Epithelial cell of esophagus (primary cell): Measurements from ENCODE around the gene GGA2.
"Not testable (repeated sequence)": the region's sequence is repeated elsewhere in the genome, so short reads cannot be mapped to it uniquely, and the experiment has no call there.

Experiments
- DNase-seq: peaks from one replicate; pipeline ENCODE4 v3.0.0; 2010; ENCODE audit warnings: low read depth
- H3K4me3 ChIP-seq: 2 replicates; pipeline ENCODE4 v1.5.1; 2011; ENCODE audit warnings: mild to moderate bottlenecking, low read length, control low read depth
- TF ChIP-seq, protein P1 (sequence below): IDR thresholded peaks from 2 replicates; pipeline ENCODE4 v1.5.1; 2011; ENCODE audit warnings: low read depth, mild to moderate bottlenecking, low read length, control low read depth, inconsistent platforms; ENCODE audit not compliant: insufficient read depth; ENCODE audit errors: missing control alignments

GGA2 gene

DNA sequence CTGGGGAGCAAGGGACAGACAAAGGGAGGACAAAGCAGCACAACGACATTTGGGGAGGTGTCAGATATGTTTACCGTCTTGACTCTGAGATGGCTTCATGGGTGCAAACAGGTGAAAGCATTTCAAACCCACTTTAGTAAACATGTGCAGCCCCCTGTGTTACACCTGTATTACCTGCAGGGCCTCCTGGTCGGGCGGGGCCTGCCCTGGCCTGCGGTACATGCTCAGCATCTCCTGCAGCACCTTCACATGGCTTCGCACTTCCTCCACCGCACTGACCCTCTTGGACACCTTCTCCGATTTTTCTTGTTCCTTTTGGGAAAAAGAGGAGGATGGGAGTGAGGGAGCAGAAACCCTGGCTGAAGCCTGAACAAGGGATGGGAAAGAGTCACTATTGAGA is 24.5 kb downstream of the GGA2 start:
- DNase-seq = no peak
- no peak overlapping the region for H3K4me3 ChIP-seq
- TF ChIP-seq, protein P1, sequence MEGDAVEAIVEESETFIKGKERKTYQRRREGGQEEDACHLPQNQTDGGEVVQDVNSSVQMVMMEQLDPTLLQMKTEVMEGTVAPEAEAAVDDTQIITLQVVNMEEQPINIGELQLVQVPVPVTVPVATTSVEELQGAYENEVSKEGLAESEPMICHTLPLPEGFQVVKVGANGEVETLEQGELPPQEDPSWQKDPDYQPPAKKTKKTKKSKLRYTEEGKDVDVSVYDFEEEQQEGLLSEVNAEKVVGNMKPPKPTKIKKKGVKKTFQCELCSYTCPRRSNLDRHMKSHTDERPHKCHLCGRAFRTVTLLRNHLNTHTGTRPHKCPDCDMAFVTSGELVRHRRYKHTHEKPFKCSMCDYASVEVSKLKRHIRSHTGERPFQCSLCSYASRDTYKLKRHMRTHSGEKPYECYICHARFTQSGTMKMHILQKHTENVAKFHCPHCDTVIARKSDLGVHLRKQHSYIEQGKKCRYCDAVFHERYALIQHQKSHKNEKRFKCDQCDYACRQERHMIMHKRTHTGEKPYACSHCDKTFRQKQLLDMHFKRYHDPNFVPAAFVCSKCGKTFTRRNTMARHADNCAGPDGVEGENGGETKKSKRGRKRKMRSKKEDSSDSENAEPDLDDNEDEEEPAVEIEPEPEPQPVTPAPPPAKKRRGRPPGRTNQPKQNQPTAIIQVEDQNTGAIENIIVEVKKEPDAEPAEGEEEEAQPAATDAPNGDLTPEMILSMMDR = no peak

DNA sequence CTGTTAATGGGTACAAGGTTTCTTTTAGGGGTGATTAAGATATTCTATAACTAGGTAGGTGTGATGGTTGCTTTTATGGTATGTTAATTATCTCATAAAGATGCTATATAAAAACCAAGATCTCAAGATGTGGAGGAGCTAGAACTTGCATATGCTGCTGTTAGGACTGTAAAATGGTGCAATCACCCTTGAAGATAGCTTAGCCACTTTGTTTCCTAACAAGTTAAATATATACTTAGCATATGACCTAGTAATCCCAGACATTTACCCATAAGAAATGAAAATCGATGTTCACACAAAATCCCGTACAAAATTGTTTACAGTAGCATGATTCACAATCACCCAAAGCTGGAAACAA is 25.1 kb downstream of the GGA2 start:
- H3K4me3 ChIP-seq = no peak overlapping the region
- TF ChIP-seq, protein P1 = no peak
- DNase-seq = no peak

DNA sequence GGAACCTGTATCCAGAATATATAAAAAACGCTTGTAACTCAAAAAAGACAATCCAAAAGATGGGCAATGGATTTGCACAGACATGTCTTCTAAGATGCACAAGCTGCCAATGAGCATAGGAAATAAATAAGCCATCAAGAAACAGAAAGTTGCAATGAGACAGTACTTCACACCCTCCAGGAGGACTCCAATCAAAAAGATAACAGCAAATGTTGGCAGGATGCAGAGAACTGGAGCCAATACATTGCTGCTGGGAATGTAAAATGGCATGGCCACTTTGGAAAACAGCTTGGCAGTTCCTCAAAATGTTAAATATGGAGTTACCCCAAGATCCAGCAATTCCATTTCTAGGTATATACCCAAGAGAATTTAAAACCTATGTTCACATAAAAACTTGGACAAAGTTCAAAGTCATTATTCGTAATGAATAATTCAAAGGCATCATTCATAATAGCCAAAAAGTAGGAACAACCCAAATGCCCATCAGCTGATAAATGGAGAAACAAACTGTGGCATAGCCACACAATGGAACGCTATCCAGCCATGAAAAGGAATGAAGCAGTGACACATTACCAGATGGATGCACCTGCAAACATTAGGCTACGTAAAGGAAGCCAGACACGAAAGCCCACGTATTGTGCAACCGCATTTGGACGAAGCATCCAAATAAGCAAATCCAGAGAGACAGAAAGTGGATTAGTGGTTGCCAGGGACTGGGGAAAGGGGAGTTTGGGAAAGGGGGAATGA is 25.6 kb downstream of the GGA2 start:
- TF ChIP-seq, protein P1 = no peak
- no peak for DNase-seq
- no peak overlapping the region for H3K4me3 ChIP-seq

DNA sequence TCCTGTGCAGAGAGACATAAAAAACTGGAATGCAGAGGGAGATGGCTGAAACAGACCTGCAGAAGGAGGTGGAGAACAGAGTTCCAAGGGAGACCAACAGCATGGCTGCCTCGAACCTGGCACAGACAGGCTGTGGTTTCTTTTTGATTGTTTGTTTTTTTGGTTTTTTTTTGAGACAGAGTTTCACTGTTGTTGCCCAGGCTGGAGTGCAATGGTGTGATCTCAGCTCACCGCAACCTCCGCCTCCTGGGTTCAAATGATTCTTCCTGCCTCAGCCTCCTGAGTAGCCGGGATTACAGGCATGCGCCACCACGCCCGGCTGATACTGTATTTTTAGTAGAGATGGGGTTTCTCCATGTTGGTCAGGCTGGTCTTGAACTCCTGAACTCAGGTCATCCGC is 26.8 kb downstream of the GGA2 start:
- not testable (repeated sequence) for H3K4me3 ChIP-seq, DNase-seq

DNA sequence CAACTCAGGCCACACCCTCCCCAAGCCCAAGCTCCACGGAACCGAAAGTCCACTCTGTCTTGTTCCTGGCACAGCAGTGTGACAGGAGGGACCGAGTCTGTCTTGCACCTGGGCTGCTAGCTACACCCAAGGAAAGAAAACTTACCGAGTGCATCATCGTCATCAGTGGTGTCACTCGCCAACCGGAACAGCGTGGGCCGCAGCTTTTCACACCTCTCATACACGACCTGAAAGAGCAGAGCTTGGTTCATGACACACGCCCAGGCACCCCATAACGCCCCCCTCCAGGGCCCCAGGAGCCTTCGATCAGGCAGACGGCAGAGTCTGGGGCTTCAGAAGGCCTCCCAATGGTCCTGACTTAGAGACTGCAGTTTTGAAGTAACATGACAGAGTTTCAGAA is 27.5 kb downstream of the GGA2 start:
- H3K4me3 ChIP-seq = no peak overlapping the region
- TF ChIP-seq, protein P1 = no peak
- no peak for DNase-seq

DNA sequence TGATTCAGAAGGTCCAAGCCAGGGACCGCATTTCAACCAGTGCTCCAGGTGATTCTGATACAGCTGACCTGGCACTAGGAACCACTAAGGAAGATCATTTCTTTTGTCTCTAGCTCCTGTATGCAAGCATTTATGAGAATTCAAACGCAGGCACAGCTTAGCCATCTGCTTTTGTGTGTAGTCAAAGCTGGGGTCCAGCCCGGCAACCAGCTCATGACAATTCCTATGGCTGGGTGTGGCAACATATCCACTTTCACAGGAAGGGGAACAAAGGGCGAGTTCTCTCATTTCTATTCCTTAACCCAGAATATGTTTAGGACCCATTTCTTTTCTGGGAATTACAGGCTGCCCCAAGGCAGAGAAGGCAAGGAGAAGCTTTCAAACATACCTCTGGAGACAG is 30.0 kb downstream of the GGA2 start:
- DNase-seq = no peak
- TF ChIP-seq, protein P1 = no peak
- H3K4me3 ChIP-seq = no peak overlapping the region

DNA sequence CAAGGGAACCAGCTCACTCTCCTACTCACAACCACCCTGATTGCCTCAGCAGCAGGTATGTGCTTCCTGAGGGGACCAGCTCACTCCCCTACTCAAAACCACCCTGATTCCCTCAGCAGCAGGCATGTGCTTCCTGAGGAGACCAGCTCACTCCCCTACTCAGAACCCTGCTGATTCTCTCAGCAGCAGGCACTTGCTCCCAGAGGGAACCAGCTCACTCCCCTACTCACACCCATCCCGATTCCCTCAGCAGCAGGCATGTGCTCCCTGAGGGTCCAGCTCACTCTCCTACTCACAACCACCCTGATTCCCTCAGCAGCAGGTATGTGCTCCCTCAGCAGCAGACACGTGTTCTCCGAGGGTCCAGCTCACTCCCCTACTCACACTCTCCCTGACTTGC is 31.2 kb downstream of the GGA2 start:
- TF ChIP-seq, protein P1 = no peak
- H3K4me3 ChIP-seq = no peak overlapping the region

More for the DNA sequence above, 31.2 kb downstream of the GGA2 start:
- no peak for DNase-seq
